ENCODE data around the gene PTPN21. TPM values are rescaled to one million over a fixed set of nuclear protein-coding genes. Genes with fewer than 3 reads are reported as not detected.

The PTPN21 gene
- total RNA-seq, 4 donors from 2014 or later: 25.6 to 35.5 (median 32.2) TPM

DNA sequence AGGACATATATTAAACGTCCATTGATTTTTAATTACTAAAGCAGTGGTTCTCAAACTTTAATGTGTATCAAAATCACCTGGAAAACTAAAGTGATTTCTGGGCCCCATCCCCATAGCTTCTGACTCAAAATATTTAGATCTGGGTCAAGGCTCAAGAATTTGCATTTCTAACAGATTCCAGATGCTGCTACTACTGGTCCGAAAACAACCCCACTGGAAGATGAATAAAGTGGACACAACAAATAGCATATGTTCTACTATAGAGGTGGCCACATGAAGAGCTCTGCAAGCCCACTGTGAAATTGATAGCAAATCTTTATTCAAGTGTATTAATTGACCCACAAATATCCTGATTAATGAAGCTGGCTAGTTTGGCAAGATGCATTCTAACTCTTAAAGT is 99.9 kb downstream of the PTPN21 start:
- Histone ChIP-seq H3K27ac (no peak overlapping the region), H3K36me3 (peaks cover 0 to 76% (median 2%) of the 10 kb centered on the region in 3 donors), H3K27me3 (no peaks in the 10 kb centered on the region), H3K4me1 (no peaks in the 10 kb centered on the region), H3K9me3 (peaks cover 0 to 34% (median 2%) of the 10 kb centered on the region in 4 donors), H3K4me3 (no peak overlapping the region)
- 75 to 83% methylated on average over 2 of the region's 2 CpGs for WGBS, 2 donors
- TF ChIP-seq, protein P1, sequence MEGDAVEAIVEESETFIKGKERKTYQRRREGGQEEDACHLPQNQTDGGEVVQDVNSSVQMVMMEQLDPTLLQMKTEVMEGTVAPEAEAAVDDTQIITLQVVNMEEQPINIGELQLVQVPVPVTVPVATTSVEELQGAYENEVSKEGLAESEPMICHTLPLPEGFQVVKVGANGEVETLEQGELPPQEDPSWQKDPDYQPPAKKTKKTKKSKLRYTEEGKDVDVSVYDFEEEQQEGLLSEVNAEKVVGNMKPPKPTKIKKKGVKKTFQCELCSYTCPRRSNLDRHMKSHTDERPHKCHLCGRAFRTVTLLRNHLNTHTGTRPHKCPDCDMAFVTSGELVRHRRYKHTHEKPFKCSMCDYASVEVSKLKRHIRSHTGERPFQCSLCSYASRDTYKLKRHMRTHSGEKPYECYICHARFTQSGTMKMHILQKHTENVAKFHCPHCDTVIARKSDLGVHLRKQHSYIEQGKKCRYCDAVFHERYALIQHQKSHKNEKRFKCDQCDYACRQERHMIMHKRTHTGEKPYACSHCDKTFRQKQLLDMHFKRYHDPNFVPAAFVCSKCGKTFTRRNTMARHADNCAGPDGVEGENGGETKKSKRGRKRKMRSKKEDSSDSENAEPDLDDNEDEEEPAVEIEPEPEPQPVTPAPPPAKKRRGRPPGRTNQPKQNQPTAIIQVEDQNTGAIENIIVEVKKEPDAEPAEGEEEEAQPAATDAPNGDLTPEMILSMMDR (IDR thresholded peaks at IDR 0.05): no peak
- TF ChIP-seq EP300 (IDR thresholded peaks at IDR 0.05) (no peak), POLR2A (IDR thresholded peaks at IDR 0.05) (no peak)
- DNase-seq (ENCODE audit: low spot score in 2 of 2): no peak

DNA sequence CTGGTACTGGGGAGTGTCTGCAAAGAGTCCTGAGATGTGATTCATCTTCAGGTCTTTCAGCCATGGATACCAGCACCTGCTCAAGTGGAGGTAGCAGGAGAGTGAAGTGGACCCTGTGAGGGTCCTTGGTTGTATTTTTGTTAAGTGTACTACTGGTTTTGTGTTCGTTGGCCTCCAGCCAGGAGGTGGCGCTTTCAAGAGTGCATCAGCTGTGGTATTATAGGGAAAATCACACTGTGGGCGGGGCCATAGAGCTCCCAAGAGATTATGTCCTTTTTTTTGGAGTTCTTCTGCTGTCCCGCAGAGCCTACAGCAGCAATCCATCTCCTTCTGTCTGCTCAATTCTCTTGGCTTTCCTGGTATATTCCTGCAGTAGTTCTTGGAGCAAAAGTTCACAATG is 102.6 kb downstream of the PTPN21 start:
- Histone ChIP-seq H3K4me3 (no peak overlapping the region), H3K36me3 (peaks cover 0 to 76% (median 2%) of the 10 kb centered on the region in 3 donors), H3K27ac (no peak overlapping the region), H3K9me3 (peaks cover 0 to 15% (median 0%) of the 10 kb centered on the region in 4 donors), H3K4me1 (no peaks in the 10 kb centered on the region), H3K27me3 (no peaks in the 10 kb centered on the region)
- whole genome bisulfite sequencing, 2 donors: 94 to 99% methylated on average over 4 of the region's 4 CpGs
- TF ChIP-seq POLR2A (IDR thresholded peaks at IDR 0.05) (no peak), EP300 (IDR thresholded peaks at IDR 0.05) (no peak)
- TF ChIP-seq, protein P1 (IDR thresholded peaks at IDR 0.05): no peak
- DNase-seq (ENCODE audit: low spot score in 2 of 2): no peak

DNA sequence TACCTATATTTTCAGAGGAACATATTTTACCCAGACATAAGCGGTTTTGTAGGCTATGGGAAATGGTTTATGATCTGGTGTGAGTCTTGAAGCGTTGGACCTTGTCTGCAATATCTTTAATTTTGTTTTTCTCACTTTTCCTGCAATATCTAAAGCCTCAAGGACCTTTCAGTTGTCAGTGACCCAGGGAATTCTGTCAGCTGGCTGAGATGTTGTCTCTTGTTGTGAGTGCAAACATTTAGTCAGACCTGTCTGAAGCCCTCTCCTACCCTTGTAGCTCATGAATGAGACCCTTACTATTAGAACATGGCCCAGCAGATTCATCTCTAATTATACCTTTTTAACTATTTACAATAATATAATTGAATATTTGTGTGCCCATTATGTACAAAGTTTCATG is 115.7 kb downstream of the PTPN21 start:
- 93 to 97% methylated on average over 2 of the region's 2 CpGs for WGBS, 2 donors
- H3K27me3 ChIP-seq: no peaks in the 10 kb centered on the region
- no peak overlapping the region for H3K27ac ChIP-seq
- H3K36me3 ChIP-seq: peaks cover 0 to 86% (median 0%) of the 10 kb centered on the region in 3 donors
- peaks cover 0 to 3% (median 0%) of the 10 kb centered on the region in 4 donors for H3K9me3 ChIP-seq
- no peaks in the 10 kb centered on the region for H3K4me1 ChIP-seq
- no peak for DNase-seq (ENCODE audit: low spot score in 2 of 2)
- H3K4me3 ChIP-seq: no peak overlapping the region
- TF ChIP-seq POLR2A (IDR thresholded peaks at IDR 0.05) (no peak), EP300 (IDR thresholded peaks at IDR 0.05) (no peak)
- TF ChIP-seq, protein P1 (IDR thresholded peaks at IDR 0.05): no peak

DNA sequence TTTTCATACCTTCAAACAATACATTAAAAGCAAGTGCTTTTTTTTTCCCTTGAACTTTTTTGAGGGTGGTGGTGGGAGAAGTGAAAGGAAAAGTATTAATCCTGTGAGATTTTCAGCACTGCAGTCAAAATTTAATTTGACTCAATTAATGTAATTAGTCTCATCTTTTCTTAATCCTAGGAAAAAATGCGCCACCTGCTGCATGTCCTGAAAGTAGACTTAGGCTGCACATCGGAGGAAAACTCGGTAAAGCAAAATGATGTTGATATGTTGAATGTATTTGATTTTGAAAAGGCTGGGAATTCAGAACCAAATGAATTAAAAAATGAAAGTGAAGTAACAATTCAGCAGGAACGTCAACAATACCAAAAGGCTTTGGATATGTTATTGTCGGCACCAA is 117.1 kb downstream of the PTPN21 start:
- no peak overlapping the region for H3K27ac ChIP-seq
- no peaks in the 10 kb centered on the region for H3K27me3 ChIP-seq
- H3K36me3 ChIP-seq: peaks cover 0 to 86% (median 0%) of the 10 kb centered on the region in 3 donors
- H3K4me1 ChIP-seq: no peaks in the 10 kb centered on the region
- DNase-seq (ENCODE audit: low spot score in 2 of 2): no peak
- 92 to 94% methylated on average over 5 of the region's 5 CpGs for WGBS, 2 donors
- H3K9me3 ChIP-seq: peaks cover 0 to 3% (median 0%) of the 10 kb centered on the region in 4 donors
- TF ChIP-seq EP300 (IDR thresholded peaks at IDR 0.05) (no peak), POLR2A (IDR thresholded peaks at IDR 0.05) (no peak)
- TF ChIP-seq, protein P1 (IDR thresholded peaks at IDR 0.05): no peak
- H3K4me3 ChIP-seq: no peak overlapping the region

DNA sequence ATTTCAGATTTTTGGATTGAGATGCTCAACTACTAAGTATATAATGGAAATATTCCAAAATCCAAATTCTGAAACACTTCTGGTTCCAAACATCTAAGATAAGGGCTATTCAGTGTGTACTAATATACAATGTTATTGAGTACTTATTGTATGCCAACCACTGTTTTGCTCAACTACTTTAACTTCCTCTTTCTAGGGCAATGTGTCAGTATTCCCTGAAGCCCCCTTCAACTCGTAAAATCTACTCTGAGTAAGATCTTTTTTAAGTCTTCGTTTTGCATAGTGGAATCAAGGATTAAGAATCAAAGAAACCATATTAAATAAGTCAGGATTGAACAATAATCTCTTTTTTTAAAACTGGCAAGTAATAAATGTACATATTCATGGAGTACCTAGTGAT is 123.8 kb downstream of the PTPN21 start:
- no peaks in the 10 kb centered on the region for H3K9me3 ChIP-seq
- H3K4me3 ChIP-seq: no peak overlapping the region
- H3K27ac ChIP-seq: no peak overlapping the region
- DNase-seq (ENCODE audit: low spot score in 2 of 2): no peak
- WGBS, 2 donors: 77 to 78% methylated on average over 2 of the region's 2 CpGs
- peaks cover 0 to 48% (median 0%) of the 10 kb centered on the region in 3 donors for H3K36me3 ChIP-seq
- no peak for TF ChIP-seq EP300 (IDR thresholded peaks at IDR 0.05)
- no peak for TF ChIP-seq POLR2A (IDR thresholded peaks at IDR 0.05)
- TF ChIP-seq, protein P1 (IDR thresholded peaks at IDR 0.05): no peak
- H3K27me3 ChIP-seq: no peaks in the 10 kb centered on the region
- peaks cover 0 to 7% (median 0%) of the 10 kb centered on the region in 4 donors for H3K4me1 ChIP-seq

All from tibial nerve (tissue), 4 donors.